DND-41 (cell line): ENCODE results near the gene AUP1.

Experiments used
- ATAC-seq: fragments of 200-7000 bp; cut with Tn5 transposase; 3 replicates; pipeline ENCODE4 v1.9.1; 2021; ENCODE audit warnings: low read depth; ENCODE audit not compliant: insufficient read depth
- DNase-seq: peaks from one replicate; pipeline ENCODE4 v3.0.0-alpha.2; 2020
- H2AFZ ChIP-seq: 2 replicates; pipeline ENCODE4 v1.6.0; 2012; ENCODE audit warnings: low read depth, low read length
- H3K27ac ChIP-seq: 2 replicates; pipeline ENCODE4 v1.5.1; 2012; ENCODE audit warnings: low read length, inconsistent platforms
- H3K27me3 ChIP-seq: fragments of 200-600 bp; sonication (generic); 2 replicates; pipeline ENCODE4 v1.6.0; 2012; ENCODE audit warnings: low read length, mild to moderate bottlenecking, inconsistent platforms; ENCODE audit not compliant: insufficient read depth, poor library complexity
- H3K36me3 ChIP-seq: 2 replicates; pipeline ENCODE4 v1.5.1; 2012; ENCODE audit warnings: low read length, inconsistent platforms; ENCODE audit not compliant: insufficient read depth
- H3K4me1 ChIP-seq: 2 replicates; pipeline ENCODE4 v1.5.1; 2012; ENCODE audit warnings: mild to moderate bottlenecking, low read length; ENCODE audit not compliant: insufficient read depth
- H3K4me2 ChIP-seq: 2 replicates; pipeline ENCODE4 v1.6.0; 2012; ENCODE audit warnings: mild to moderate bottlenecking, moderate library complexity, low read length, inconsistent platforms; ENCODE audit not compliant: insufficient read depth
- H3K4me3 ChIP-seq, 2 experiments: fragments of 200-600 bp in 1 of 2; shearing (Covaris generic) in 1 of 2; 2 replicates each; pipeline ENCODE4 v1.5.1; 2012 to 2016; ENCODE audit warnings: inconsistent platforms in 2 of 2, low read length in 2 of 2, mild to moderate bottlenecking in 2 of 2, low read depth in 1 of 2, moderate library complexity in 1 of 2
- H3K79me2 ChIP-seq: 2 replicates; pipeline ENCODE4 v1.6.0; 2012; ENCODE audit warnings: low read length, inconsistent platforms; ENCODE audit not compliant: insufficient read depth
- H3K9ac ChIP-seq: 2 replicates; pipeline ENCODE4 v1.6.0; 2012; ENCODE audit warnings: low read depth, mild to moderate bottlenecking, inconsistent platforms, low read length, moderate library complexity
- H3K9me3 ChIP-seq: 2 replicates; pipeline ENCODE4 v1.5.1; 2012; ENCODE audit warnings: low read length, moderate library complexity, mild to moderate bottlenecking, inconsistent platforms; ENCODE audit not compliant: insufficient read depth, severe bottlenecking
- H4K20me1 ChIP-seq: 2 replicates; pipeline ENCODE4 v1.6.0; 2012; ENCODE audit warnings: low read length; ENCODE audit not compliant: insufficient read depth
- CTCF ChIP-seq: IDR thresholded peaks from 2 replicates; pipeline ENCODE4 v1.5.1; 2012; ENCODE audit warnings: borderline replicate concordance, low read length, moderate library complexity, mild to moderate bottlenecking; ENCODE audit not compliant: poor library complexity, severe bottlenecking; ENCODE audit errors: extremely low read depth
- EZH2 ChIP-seq: IDR thresholded peaks from 3 replicates; pipeline ENCODE4 v1.6.1; 2012; ENCODE audit warnings: borderline replicate concordance, low read depth, mild to moderate bottlenecking, moderate library complexity, low read length, inconsistent platforms; ENCODE audit not compliant: severe bottlenecking

Gene AUP1

GRCh38 chr2:74497777-74498499, 31.6 kb downstream of the AUP1 start:
- H3K9ac ChIP-seq, result peak overlapping the region; percentile 71
- H2AFZ ChIP-seq, result peak overlapping the region; percentile 87

GRCh38 chr2:74496997-74497776, 32.3 kb downstream of the AUP1 start:
- Histone ChIP-seq H3K4me1 (peaks cover 22% of the 10 kb centered on the region), H3K9me3 (no peaks in the 10 kb centered on the region), H2AFZ (peak overlapping the region; percentile 87), H3K79me2 (peaks cover 17% of the 10 kb centered on the region), H3K9ac (peak overlapping the region; percentile 71), H3K27me3 (no peaks in the 10 kb centered on the region), H3K4me3 (peak overlapping the region; percentile 30 to 70; a peak in 3 of 4 replicates), H3K36me3 (peaks cover 22% of the 10 kb centered on the region), H4K20me1 (no peaks in the 10 kb centered on the region), H3K4me2 (peak overlapping the region; percentile 75), H3K27ac (peak overlapping the region; percentile 83)
- peak; percentile 33 for ATAC-seq
- DNase-seq, result no peak
- no peak for TF ChIP-seq EZH2
- no peak for TF ChIP-seq CTCF

More at GRCh38 chr2:74497777-74498499, 31.6 kb downstream of the AUP1 start:
- TF ChIP-seq EZH2, result no peak
- no peak for TF ChIP-seq CTCF
- DNase-seq, result peak; percentile 48
- H4K20me1 ChIP-seq, result no peaks in the 10 kb centered on the region
- H3K27ac ChIP-seq, result peak overlapping the region; percentile 83
- ATAC-seq, result peak; percentile 79
- H3K9me3 ChIP-seq, result no peaks in the 10 kb centered on the region
- H3K4me3 ChIP-seq, result peak overlapping the region; percentile 30 to 70; a peak in 3 of 4 replicates
- H3K4me2 ChIP-seq, result peak overlapping the region; percentile 75
- peaks cover 17% of the 10 kb centered on the region for H3K79me2 ChIP-seq
- peaks cover 22% of the 10 kb centered on the region for H3K4me1 ChIP-seq
- H3K36me3 ChIP-seq, result peaks cover 15% of the 10 kb centered on the region
- no peaks in the 10 kb centered on the region for H3K27me3 ChIP-seq

GRCh38 chr2:74495440-74495839, 34.1 kb downstream of the AUP1 start:
- peaks cover 17% of the 10 kb centered on the region for H3K79me2 ChIP-seq
- H3K9me3 ChIP-seq, result no peaks in the 10 kb centered on the region
- H3K27me3 ChIP-seq, result no peaks in the 10 kb centered on the region
- H4K20me1 ChIP-seq, result no peaks in the 10 kb centered on the region
- H3K9ac ChIP-seq, result no peak overlapping the region
- TF ChIP-seq CTCF (no peak), EZH2 (no peak)
- peaks cover 40% of the 10 kb centered on the region for H3K36me3 ChIP-seq
- H3K4me1 ChIP-seq, result peaks cover 22% of the 10 kb centered on the region
- H3K4me3 ChIP-seq, result no peak overlapping the region
- ATAC-seq (no peak), DNase-seq (no peak)
- H3K4me2 ChIP-seq, result no peak overlapping the region
- H2AFZ ChIP-seq, result no peak overlapping the region
- H3K27ac ChIP-seq, result no peak overlapping the region
